GM19463 (cell line): ENCODE data around the gene RAPGEF2.

Experiments used
- ATAC-seq: cut with Tn5 transposase; IDR thresholded peaks from one replicate; pipeline ENCODE4 v1.9.1; 2021; ENCODE audit warnings: mild to moderate bottlenecking, moderate library complexity; ENCODE audit not compliant: unreplicated experiment

The RAPGEF2 gene

GRCh38 chr4:159269956-159270355 is 167.1 kb downstream of the RAPGEF2 start:
- ATAC-seq = no peak

- no peak for ATAC-seq
Observed at GRCh38 chr4:159271856-159272255, 169.0 kb downstream of the RAPGEF2 start.

GRCh38 chr4:159272273-159273140 is 169.6 kb downstream of the RAPGEF2 start:
- ATAC-seq = no peak

GRCh38 chr4:159273141-159273438 is 170.2 kb downstream of the RAPGEF2 start:
- ATAC-seq = no peak

- no peak for ATAC-seq
Observed at GRCh38 chr4:159273841-159274240, 171.0 kb downstream of the RAPGEF2 start.

GRCh38 chr4:159278399-159278798 is 175.5 kb downstream of the RAPGEF2 start:
- peak; percentile 62 for ATAC-seq

GRCh38 chr4:159279084-159279483 is 176.2 kb downstream of the RAPGEF2 start:
- ATAC-seq = no peak

- no peak for ATAC-seq
Observed at GRCh38 chr4:159280442-159281172, 177.7 kb downstream of the RAPGEF2 start.

- no peak for ATAC-seq
Observed at GRCh38 chr4:159281771-159282170, 178.9 kb downstream of the RAPGEF2 start.

- ATAC-seq = no peak
Observed at GRCh38 chr4:159282329-159282728, 179.4 kb downstream of the RAPGEF2 start.

GRCh38 chr4:159282944-159283343 is 180.1 kb downstream of the RAPGEF2 start:
- no peak for ATAC-seq

- ATAC-seq = no peak
Observed at GRCh38 chr4:159283696-159284095, 180.8 kb downstream of the RAPGEF2 start.

GRCh38 chr4:159284113-159284512 is 181.2 kb downstream of the RAPGEF2 start:
- no peak for ATAC-seq

- no peak for ATAC-seq
Observed at GRCh38 chr4:159284733-159285132, 181.9 kb downstream of the RAPGEF2 start.

- ATAC-seq = no peak
Observed at GRCh38 chr4:159287767-159288166, 184.9 kb downstream of the RAPGEF2 start.

GRCh38 chr4:159289682-159290081 is 186.8 kb downstream of the RAPGEF2 start:
- no peak for ATAC-seq

GRCh38 chr4:159290321-159291030 is 187.6 kb downstream of the RAPGEF2 start:
- no peak for ATAC-seq

- ATAC-seq = no peak
Observed at GRCh38 chr4:159291176-159291575, 188.3 kb downstream of the RAPGEF2 start.

- ATAC-seq = no peak
Observed at GRCh38 chr4:159292137-159292896, 189.4 kb downstream of the RAPGEF2 start.

GRCh38 chr4:159293811-159294515 is 191.1 kb downstream of the RAPGEF2 start:
- no peak for ATAC-seq
